Mucosa of stomach (tissue), 1 donor: Measurements from ENCODE around the gene IL17RB.

Experiments
- H3K27me3 ChIP-seq: one replicate; pipeline ENCODE4 v1.7.0; 2013; ENCODE audit warnings: mild to moderate bottlenecking, low read length; ENCODE audit not compliant: control insufficient read depth, insufficient read depth
- H3K36me3 ChIP-seq: one replicate; pipeline ENCODE4 v1.7.0; 2013; ENCODE audit warnings: low read length; ENCODE audit not compliant: control insufficient read depth, insufficient read depth
- H3K4me1 ChIP-seq: one replicate; pipeline ENCODE4 v1.7.0; 2013; ENCODE audit warnings: mild to moderate bottlenecking, low read length; ENCODE audit not compliant: control insufficient read depth, insufficient read depth
- H3K4me3 ChIP-seq: one replicate; pipeline ENCODE4 v1.7.0; 2013; ENCODE audit warnings: low read length
- H3K9ac ChIP-seq: one replicate; pipeline ENCODE4 v1.7.0; 2013; ENCODE audit warnings: mild to moderate bottlenecking, low read length, moderate library complexity
- H3K9me3 ChIP-seq: one replicate; pipeline ENCODE4 v1.7.0; 2013; ENCODE audit warnings: mild to moderate bottlenecking, low read length, moderate library complexity; ENCODE audit not compliant: control insufficient read depth
- donor health status: Pancreatic carcinoma.

The IL17RB gene

DNA sequence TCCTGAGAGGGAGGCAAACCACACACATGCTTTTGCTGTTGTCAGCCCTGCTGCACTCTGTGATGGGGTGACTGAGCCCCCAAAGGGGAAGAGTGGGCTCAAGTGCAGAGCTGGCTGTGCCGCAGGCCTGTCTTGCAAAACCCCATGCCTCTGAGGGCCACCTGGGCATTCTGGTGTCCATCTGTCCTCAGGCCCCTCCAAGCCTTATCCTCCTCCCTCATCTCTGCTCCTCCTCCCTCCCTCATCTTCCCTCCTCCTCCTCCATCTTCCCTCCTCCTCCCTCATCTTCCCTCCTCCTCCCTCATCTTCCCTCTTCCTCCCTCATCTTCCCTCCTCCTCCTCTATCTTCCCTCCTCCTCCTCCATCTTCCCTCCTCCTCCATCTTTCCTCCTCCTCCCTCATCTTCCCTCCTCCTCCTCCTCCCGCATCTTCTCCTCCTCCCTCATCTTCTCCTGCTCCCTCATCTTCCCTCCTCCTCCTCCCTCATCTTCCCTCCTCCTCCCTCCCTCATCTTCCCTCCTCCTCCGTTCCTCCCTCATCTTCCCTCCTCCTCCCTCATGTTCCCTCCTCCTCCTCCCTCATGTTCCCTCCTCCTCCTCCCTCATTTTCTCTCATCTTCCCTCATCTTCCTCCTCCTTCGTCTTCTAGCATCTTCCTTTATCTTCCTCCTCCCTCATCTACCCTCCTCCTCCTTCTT, 40.8 kb upstream of the IL17RB start:
- Histone ChIP-seq H3K4me3 (no peak overlapping the region), H3K9me3 (no peaks in the 10 kb centered on the region), H3K36me3 (no peaks in the 10 kb centered on the region), H3K4me1 (no peaks in the 10 kb centered on the region), H3K27me3 (no peaks in the 10 kb centered on the region), H3K9ac (no peak overlapping the region)

DNA sequence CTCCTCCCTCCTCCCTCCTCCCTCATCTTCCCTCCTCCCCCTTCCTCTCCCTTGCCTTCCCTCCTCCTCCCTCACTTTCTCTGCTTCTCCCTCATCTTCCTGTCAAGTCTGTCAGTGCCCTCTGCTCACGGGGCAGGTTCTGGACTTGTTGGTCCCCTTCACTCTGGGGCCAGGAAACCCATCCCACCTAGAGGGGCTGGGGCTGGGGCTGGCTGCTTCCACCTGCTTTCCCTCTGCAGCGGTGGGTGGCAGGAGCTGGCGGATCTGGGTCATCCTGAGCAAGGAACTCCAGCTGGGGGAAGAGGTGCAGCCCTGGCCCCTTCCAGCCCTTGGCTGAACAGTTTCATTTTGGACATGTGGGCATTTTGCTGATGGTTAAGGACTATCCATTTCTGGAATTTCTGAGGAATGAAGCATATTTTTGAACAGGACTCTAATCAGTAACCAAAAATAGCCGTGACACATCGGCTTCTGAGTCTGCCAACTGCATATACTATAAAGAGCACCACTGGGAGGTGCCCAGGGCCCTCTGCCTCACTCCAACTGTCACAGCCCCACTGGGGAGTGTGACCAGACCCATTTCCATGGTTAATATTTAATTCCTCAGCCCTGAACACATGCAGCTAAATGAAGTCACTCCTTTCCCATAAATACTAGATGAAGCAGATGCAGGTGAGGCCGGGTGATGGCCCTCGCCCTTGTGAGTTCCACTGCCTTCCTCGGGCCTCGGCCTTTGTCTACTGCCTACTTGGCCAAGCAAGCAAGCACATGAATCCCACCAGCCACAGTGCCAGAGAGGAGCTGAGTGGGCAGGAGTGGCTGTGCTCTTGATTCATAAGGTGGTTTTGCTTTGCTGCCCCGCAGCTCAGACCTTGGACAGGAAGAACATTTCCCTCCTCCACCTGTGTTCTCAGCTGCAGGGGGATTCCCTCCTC, 39.9 kb upstream of the IL17RB start:
- no peaks in the 10 kb centered on the region for H3K36me3 ChIP-seq
- no peaks in the 10 kb centered on the region for H3K4me1 ChIP-seq
- H3K9ac ChIP-seq = no peak overlapping the region
- no peaks in the 10 kb centered on the region for H3K27me3 ChIP-seq
- H3K4me3 ChIP-seq = no peak overlapping the region
- H3K9me3 ChIP-seq = no peaks in the 10 kb centered on the region

DNA sequence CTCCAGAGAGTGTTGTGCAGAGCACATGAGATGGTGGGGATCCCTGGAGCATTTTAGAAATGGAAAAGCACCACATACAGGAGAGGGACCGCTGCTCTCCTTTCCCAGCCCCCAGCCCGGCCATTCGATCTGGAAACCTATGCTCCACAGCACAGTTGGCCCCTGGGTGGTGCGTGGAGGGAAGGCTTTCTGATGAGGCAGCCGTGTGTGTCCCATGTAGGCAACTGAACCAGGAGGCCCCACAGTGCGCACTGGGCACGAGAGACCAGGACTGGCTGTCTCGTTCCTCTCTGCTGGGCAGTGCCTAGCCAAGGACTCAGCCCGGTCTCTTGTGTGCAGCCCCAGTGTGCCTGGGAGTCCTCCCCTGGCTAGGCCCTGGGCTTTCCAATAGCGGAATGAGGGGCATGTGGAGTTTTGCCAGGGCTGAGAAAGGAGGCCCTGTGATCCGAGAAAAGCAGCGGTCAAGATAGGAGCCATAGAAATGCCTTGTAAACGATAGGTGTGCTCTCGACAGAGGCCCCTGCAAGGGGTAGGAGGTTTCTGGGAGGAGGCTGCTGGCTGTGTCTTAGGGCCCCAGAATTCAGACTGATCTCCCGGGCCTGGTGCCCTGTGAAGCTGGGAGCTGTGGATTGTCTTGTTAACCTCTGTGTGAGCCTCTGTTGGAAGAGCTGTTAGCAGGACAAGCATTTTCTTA, 39.1 kb upstream of the IL17RB start:
- no peaks in the 10 kb centered on the region for H3K4me1 ChIP-seq
- no peaks in the 10 kb centered on the region for H3K9me3 ChIP-seq
- H3K4me3 ChIP-seq = no peak overlapping the region
- H3K27me3 ChIP-seq = no peaks in the 10 kb centered on the region
- H3K9ac ChIP-seq = no peak overlapping the region
- no peaks in the 10 kb centered on the region for H3K36me3 ChIP-seq

DNA sequence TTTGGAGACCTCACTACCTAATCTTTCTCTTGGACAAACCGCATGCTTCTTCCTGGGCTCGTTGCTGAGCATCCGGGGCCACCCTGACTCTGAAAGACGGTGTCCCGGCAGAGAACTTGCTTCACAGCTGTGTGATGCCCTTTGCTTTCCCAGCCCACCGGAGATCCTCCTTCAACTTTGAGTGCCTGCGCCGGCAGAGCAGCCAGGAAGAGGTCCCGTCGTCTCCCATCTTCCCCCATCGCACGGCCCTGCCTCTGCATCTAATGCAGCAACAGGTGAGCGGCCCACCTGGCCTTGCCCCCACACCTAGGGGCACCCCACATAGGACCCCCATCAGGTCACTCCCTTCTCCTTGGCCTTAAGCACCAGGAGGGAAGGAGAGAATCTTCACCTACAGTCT, 37.9 kb upstream of the IL17RB start:
- H3K36me3 ChIP-seq = no peaks in the 10 kb centered on the region

DNA sequence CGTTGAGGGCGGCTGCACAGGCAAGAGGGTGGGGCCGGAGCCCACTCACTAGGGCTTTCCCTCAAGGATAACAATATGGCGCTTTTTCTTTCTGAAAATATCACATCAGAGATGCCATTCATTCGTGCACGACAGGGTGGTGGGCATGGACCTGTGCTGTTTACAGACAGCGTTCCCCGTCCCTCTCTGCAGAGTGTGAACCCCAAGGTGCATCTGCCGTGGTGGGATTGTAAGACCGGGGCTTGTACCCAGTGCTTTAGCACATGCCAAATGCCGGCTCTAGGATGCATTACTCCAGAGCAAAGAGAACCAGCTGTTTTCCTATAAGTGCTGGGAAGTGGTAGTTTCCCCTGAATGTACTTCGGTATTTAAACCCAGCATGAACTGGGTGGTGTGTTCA, 37.1 kb upstream of the IL17RB start:
- Histone ChIP-seq H3K9ac (no peak overlapping the region), H3K27me3 (no peaks in the 10 kb centered on the region), H3K36me3 (no peaks in the 10 kb centered on the region), H3K4me1 (no peaks in the 10 kb centered on the region), H3K9me3 (no peaks in the 10 kb centered on the region), H3K4me3 (no peak overlapping the region)

More for the DNA sequence above, 37.9 kb upstream of the IL17RB start:
- Histone ChIP-seq H3K27me3 (no peaks in the 10 kb centered on the region), H3K4me3 (no peak overlapping the region), H3K9ac (no peak overlapping the region), H3K4me1 (no peaks in the 10 kb centered on the region), H3K9me3 (no peaks in the 10 kb centered on the region)

DNA sequence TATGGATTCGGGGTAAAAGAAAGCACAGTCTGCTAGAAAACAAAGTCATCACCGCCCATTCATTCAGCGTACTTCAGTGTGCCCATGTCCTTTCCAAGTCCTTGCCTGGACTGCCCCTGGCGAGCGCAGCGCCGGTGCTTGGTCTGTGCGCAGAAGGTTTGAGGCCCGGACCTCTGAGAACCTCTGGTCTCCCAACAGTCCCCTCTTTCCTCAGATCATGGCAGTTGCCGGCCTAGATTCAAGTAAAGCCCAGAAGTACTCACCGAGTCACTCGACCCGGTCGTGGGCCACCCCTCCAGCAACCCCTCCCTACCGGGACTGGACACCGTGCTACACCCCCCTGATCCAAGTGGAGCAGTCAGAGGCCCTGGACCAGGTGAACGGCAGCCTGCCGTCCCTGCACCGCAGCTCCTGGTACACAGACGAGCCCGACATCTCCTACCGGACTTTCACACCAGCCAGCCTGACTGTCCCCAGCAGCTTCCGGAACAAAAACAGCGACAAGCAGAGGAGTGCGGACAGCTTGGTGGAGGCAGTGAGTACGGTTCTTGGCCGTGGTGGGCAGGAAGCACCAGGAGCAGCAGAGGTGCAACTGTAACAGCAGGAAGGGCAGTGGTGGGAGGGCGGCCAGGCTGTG, 36.5 kb upstream of the IL17RB start:
- no peak overlapping the region for H3K4me3 ChIP-seq
- H3K9me3 ChIP-seq = no peaks in the 10 kb centered on the region
- no peaks in the 10 kb centered on the region for H3K27me3 ChIP-seq
- no peak overlapping the region for H3K9ac ChIP-seq
- no peaks in the 10 kb centered on the region for H3K36me3 ChIP-seq
- no peaks in the 10 kb centered on the region for H3K4me1 ChIP-seq

DNA sequence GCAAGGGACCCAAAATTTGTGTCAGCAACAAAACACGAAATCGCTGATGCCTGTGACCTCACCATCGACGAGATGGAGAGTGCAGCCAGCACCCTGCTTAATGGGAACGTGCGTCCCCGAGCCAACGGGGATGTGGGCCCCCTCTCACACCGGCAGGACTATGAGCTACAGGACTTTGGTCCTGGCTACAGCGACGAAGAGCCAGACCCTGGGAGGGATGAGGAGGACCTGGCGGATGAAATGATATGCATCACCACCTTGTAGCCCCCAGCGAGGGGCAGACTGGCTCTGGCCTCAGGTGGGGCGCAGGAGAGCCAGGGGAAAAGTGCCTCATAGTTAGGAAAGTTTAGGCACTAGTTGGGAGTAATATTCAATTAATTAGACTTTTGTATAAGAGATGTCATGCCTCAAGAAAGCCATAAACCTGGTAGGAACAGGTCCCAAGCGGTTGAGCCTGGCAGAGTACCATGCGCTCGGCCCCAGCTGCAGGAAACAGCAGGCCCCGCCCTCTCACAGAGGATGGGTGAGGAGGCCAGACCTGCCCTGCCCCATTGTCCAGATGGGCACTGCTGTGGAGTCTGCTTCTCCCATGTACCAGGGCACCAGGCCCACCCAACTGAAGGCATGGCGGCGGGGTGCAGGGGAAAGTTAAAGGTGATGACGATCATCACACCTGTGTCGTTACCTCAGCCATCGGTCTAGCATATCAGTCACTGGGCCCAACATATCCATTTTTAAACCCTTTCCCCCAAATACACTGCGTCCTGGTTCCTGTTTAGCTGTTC, 35.0 kb upstream of the IL17RB start:
- Histone ChIP-seq H3K9ac (no peak overlapping the region), H3K27me3 (no peaks in the 10 kb centered on the region), H3K36me3 (no peaks in the 10 kb centered on the region), H3K4me1 (no peaks in the 10 kb centered on the region), H3K9me3 (no peaks in the 10 kb centered on the region), H3K4me3 (no peak overlapping the region)

DNA sequence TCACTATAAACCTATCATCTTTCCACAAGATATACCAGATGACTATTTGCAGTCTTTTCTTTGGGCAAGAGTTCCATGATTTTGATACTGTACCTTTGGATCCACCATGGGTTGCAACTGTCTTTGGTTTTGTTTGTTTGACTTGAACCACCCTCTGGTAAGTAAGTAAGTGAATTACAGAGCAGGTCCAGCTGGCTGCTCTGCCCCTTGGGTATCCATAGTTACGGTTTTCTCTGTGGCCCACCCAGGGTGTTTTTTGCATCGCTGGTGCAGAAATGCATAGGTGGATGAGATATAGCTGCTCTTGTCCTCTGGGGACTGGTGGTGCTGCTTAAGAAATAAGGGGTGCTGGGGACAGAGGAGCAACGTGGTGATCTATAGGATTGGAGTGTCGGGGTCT, 33.9 kb upstream of the IL17RB start:
- no peaks in the 10 kb centered on the region for H3K4me1 ChIP-seq
- no peaks in the 10 kb centered on the region for H3K9me3 ChIP-seq
- no peaks in the 10 kb centered on the region for H3K27me3 ChIP-seq
- H3K4me3 ChIP-seq = no peak overlapping the region
- no peaks in the 10 kb centered on the region for H3K36me3 ChIP-seq
- no peak overlapping the region for H3K9ac ChIP-seq

DNA sequence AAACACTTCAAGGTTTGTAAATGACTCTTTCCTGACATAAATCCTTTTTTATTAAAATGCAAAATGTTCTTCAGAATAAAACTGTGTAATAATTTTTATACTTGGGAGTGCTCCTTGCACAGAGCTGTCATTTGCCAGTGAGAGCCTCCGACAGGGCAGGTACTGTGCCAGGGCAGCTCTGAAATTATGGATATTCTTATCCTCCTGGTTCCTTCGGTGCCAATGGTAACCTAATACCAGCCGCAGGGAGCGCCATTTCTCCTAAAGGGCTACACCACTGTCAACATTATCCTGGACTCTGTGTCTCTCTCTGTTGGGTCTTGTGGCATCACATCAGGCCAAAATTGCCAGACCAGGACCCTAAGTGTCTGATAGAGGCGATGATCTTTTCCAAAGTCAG, 33.1 kb upstream of the IL17RB start:
- Histone ChIP-seq H3K9me3 (no peaks in the 10 kb centered on the region), H3K27me3 (no peaks in the 10 kb centered on the region), H3K4me3 (no peak overlapping the region), H3K4me1 (no peaks in the 10 kb centered on the region), H3K9ac (no peak overlapping the region), H3K36me3 (no peaks in the 10 kb centered on the region)

DNA sequence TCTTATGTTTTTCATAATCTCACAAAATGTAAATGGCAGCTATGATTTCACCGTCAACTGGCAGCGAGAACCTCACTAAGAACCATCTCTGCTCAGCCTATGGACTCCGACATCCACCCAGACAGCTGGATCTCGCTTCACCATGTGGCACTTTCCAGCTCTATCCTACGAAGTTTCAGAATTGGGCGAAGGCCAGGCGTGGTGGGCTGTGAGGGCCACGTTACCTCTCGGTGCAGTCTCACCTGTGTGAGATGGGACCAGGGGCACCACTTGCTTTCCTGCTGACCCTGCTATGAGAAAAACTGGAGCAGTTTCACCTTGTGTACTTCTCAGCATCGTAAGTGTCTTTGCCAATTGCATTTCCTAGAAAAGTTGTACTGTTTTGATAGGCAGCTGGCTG, 32.5 kb upstream of the IL17RB start:
- Histone ChIP-seq H3K36me3 (no peaks in the 10 kb centered on the region), H3K27me3 (no peaks in the 10 kb centered on the region), H3K9ac (no peak overlapping the region), H3K4me3 (no peak overlapping the region), H3K4me1 (no peaks in the 10 kb centered on the region), H3K9me3 (no peaks in the 10 kb centered on the region)

DNA sequence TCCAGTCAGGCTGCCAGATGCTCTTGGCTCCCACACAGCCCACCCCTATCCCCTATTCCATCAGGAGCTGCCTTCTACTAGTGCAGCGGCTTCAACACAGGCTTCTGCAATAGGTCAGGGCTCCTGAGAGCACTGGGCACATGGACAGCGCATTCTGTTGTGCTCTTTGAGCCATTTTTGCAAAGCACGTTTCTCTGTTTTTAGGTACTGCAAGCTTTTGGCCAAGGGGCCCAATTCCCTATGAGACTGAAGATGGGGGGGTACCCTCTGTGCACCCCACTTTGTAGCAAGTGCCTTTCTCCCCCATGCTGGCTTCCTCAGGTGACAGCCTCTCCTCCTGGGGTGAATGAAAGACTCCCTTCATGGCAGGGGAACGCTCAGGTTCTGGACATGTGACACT, 31.3 kb upstream of the IL17RB start:
- H3K9me3 ChIP-seq = no peaks in the 10 kb centered on the region
- no peaks in the 10 kb centered on the region for H3K27me3 ChIP-seq
- H3K4me1 ChIP-seq = no peaks in the 10 kb centered on the region
- no peak overlapping the region for H3K4me3 ChIP-seq
- no peaks in the 10 kb centered on the region for H3K36me3 ChIP-seq
- no peak overlapping the region for H3K9ac ChIP-seq
